Activated B cell treated with CpG ODN at 0.5 μM for 24 hours (primary cell): ENCODE measurements around the gene ANO2. TPM values are rescaled to one million over a fixed set of nuclear protein-coding genes. Genes with fewer than 3 reads are reported as not detected.

ENCODE experiments used
- ATAC-seq: fragments of 200-7000 bp; cut with Tn5 transposase; one replicate; pipeline ENCODE4 v1.10.0; 2021; ENCODE audit warnings: low read depth, mild to moderate bottlenecking, moderate library complexity
- CTCF ChIA-PET: fragments of 350-600 bp; sonication (Branson Sonifier 250); formaldehyde crosslinking; loops from one replicate; lab custom pipeline; 2021; ENCODE audit warnings: antibody characterized with exemption; lab: Charles Lee
- POLR2A ChIA-PET: fragments of 350-600 bp; sonication (Branson Sonifier 250); formaldehyde crosslinking; loops from one replicate; lab custom pipeline; 2021; ENCODE audit warnings: antibody characterized with exemption; lab: Charles Lee
- DNase-seq: peaks from one replicate; pipeline ENCODE4 v3.0.0; 2022
- H3K27ac Mint-ChIP-seq: one replicate; pipeline ENCODE4 v1.8.0; 2020; ENCODE audit warnings: mixed read lengths
- H3K27me3 Mint-ChIP-seq: one replicate; pipeline ENCODE4 v1.8.0; 2021; ENCODE audit warnings: mixed read lengths
- H3K36me3 Mint-ChIP-seq: one replicate; pipeline ENCODE4 v1.8.0; 2021; ENCODE audit warnings: low read depth, mixed read lengths
- H3K4me1 Mint-ChIP-seq: one replicate; pipeline ENCODE4 v1.8.0; 2021; ENCODE audit warnings: mixed read lengths
- H3K4me3 Mint-ChIP-seq: one replicate; pipeline ENCODE4 v1.8.0; 2020; ENCODE audit warnings: mild to moderate bottlenecking, mixed read lengths
- H3K9me3 Mint-ChIP-seq: one replicate; pipeline ENCODE4 v1.8.0; 2020; ENCODE audit warnings: mixed read lengths
- CTCF ChIP-seq: fragments of 200-600 bp; IDR thresholded peaks from one replicate; pipeline ENCODE4 v1.8.0; 2022; ENCODE audit warnings: antibody characterized with exemption, mild to moderate bottlenecking
- intact Hi-C: fragments of 100-400 bp; cut with micrococcal nuclease; formaldehyde crosslinking; loops from one replicate; pipeline ENCODE4 v1.15.1; 2024
- total RNA-seq: library from RNA; stranded (reverse); gene quantifications from 2 replicates; pipeline ENCODE4 v1.2.3, GENCODE V29; 2022

ANO2 gene
- total RNA-seq, 1 donor from 2014 or later: not detected

- DNase-seq (no peak), ATAC-seq (no peak)
- Mint-ChIP-seq H3K36me3 (no peaks in the 10 kb centered on the region), H3K27me3 (no peaks in the 10 kb centered on the region), H3K4me3 (no peak overlapping the region), H3K4me1 (no peaks in the 10 kb centered on the region), H3K9me3 (no peaks in the 10 kb centered on the region), H3K27ac (no peak overlapping the region)
- intact Hi-C loops: no loop called here
- no peak for TF ChIP-seq CTCF
- POLR2A ChIA-PET: no interaction called here
- CTCF ChIA-PET: no interaction called here
Measured at GRCh38 chr12:5785601-5786000, 159.5 kb downstream of the ANO2 start.

- ATAC-seq (no peak), DNase-seq (no peak)
- ChIA-PET POLR2A (no interaction called here), CTCF (no interaction called here)
- Mint-ChIP-seq H3K4me3 (no peak overlapping the region), H3K27me3 (no peaks in the 10 kb centered on the region), H3K9me3 (no peaks in the 10 kb centered on the region), H3K27ac (no peak overlapping the region), H3K36me3 (no peaks in the 10 kb centered on the region), H3K4me1 (no peaks in the 10 kb centered on the region)
- intact Hi-C loops: no loop called here
- TF ChIP-seq CTCF: no peak
Measured at GRCh38 chr12:5784462-5785130, 160.5 kb downstream of the ANO2 start.

- Mint-ChIP-seq H3K4me3 (no peak overlapping the region), H3K36me3 (no peaks in the 10 kb centered on the region), H3K27me3 (no peaks in the 10 kb centered on the region), H3K4me1 (no peaks in the 10 kb centered on the region), H3K27ac (no peak overlapping the region), H3K9me3 (no peaks in the 10 kb centered on the region)
- ChIA-PET POLR2A (no interaction called here), CTCF (no interaction called here)
- TF ChIP-seq CTCF: no peak
- intact Hi-C loops: no loop called here
- DNase-seq: no peak
- ATAC-seq: no peak
Measured at GRCh38 chr12:5783289-5783920, 161.7 kb downstream of the ANO2 start.

GRCh38 chr12:5780536-5780935 is 164.5 kb downstream of the ANO2 start:
- Mint-ChIP-seq H3K27me3 (no peaks in the 10 kb centered on the region), H3K4me3 (no peak overlapping the region), H3K9me3 (no peaks in the 10 kb centered on the region), H3K36me3 (no peaks in the 10 kb centered on the region), H3K27ac (no peak overlapping the region), H3K4me1 (no peaks in the 10 kb centered on the region)
- ChIA-PET CTCF (no interaction called here), POLR2A (no interaction called here)
- no peak for TF ChIP-seq CTCF
- ATAC-seq (no peak), DNase-seq (no peak)
- intact Hi-C loops: no loop called here

- Mint-ChIP-seq H3K4me3 (no peak overlapping the region), H3K27ac (no peak overlapping the region), H3K36me3 (no peaks in the 10 kb centered on the region), H3K27me3 (no peaks in the 10 kb centered on the region), H3K4me1 (no peaks in the 10 kb centered on the region), H3K9me3 (no peaks in the 10 kb centered on the region)
- TF ChIP-seq CTCF: no peak
- DNase-seq: no peak
- intact Hi-C loops: no loop called here
- POLR2A ChIA-PET: no interaction called here
- CTCF ChIA-PET: no interaction called here
- no peak for ATAC-seq
Measured at GRCh38 chr12:5779401-5779800, 165.7 kb downstream of the ANO2 start.
